Heart left ventricle (tissue), 16 donors: ENCODE data around the gene HSPB9. TPM values are rescaled to one million over a fixed set of nuclear protein-coding genes. Genes with fewer than 3 reads are reported as not detected.

Source experiments
- ATAC-seq, 4 donors: fragments of 200-7000 bp; cut with Tn5 transposase; one replicate each; pipeline ENCODE4 v1.9.1; 2020 to 2022; ENCODE audit warnings: moderate library complexity in 4 of 4, mild to moderate bottlenecking in 3 of 4, moderate number of reproducible peaks in 1 of 4
- DNase-seq, 5 donors: peaks; one replicate each; pipeline ENCODE4 v3.0.0-alpha.2; 2020
- H3K27ac ChIP-seq, 12 donors: fragments of 200-600 bp; sonication (generic) in 4 of 12; one replicate each; pipeline versions ENCODE4 v1.5.0 to v1.8.0; 2016 to 2022; ENCODE audit warnings: mild to moderate bottlenecking in 2 of 12
- H3K27me3 ChIP-seq, 9 donors: fragments of 200-600 bp; sonication (generic) in 2 of 9; one replicate each; pipeline versions ENCODE4 v1.5.1 to v1.8.0; 2016 to 2022; ENCODE audit warnings: mild to moderate bottlenecking in 3 of 9
- H3K36me3 ChIP-seq, 9 donors: fragments of 200-600 bp; sonication (generic) in 2 of 9; one replicate each; pipeline versions ENCODE4 v1.5.0 to v1.8.0; 2018 to 2022; ENCODE audit warnings: mild to moderate bottlenecking in 2 of 9
- H3K4me1 ChIP-seq, 12 donors: fragments of 200-600 bp; sonication (generic) in 4 of 12; one replicate each; pipeline versions ENCODE4 v1.5.0 to v1.8.0; 2016 to 2022; ENCODE audit warnings: mild to moderate bottlenecking in 3 of 12
- H3K4me3 ChIP-seq, 12 donors: fragments of 200-600 bp; sonication (generic) in 4 of 12; one replicate each; pipeline versions ENCODE4 v1.5.0 to v1.8.0; 2017 to 2022; ENCODE audit warnings: mild to moderate bottlenecking in 9 of 12, moderate library complexity in 4 of 12
- H3K9me3 ChIP-seq, 12 donors: fragments of 200-600 bp; sonication (generic) in 4 of 12; one replicate each; pipeline versions ENCODE4 v1.5.0 to v1.8.0; 2016 to 2022; ENCODE audit warnings: mild to moderate bottlenecking in 1 of 12
- CTCF ChIP-seq, 12 donors: fragments of 200-600 bp; sonication (generic) in 4 of 12; IDR thresholded peaks; one replicate each; pipeline versions ENCODE4 v1.5.0 to v1.8.0; 2018 to 2022; ENCODE audit warnings: antibody characterized with exemption in 12 of 12, mild to moderate bottlenecking in 5 of 12
- POLR2A ChIP-seq, 2 donors: fragments of 450-650 bp; IDR thresholded peaks; one replicate each; pipeline ENCODE4 v1.6.1; 2017; ENCODE audit warnings: antibody characterized with exemption in 2 of 2, mild to moderate bottlenecking in 2 of 2, moderate library complexity in 2 of 2
- WGBS, 4 donors: extraction: QIAGEN DNeasy Blood & Tissue Kit in 2 of 4; methylation state at CpG; one replicate each; pipeline versions ENCODE4 v1.1.5 to v1.1.7; 2013 to 2018; 5-methylcytosine and 5-hydroxymethylcytosine counted together
- intact Hi-C, 10 donors: fragments of 100-400 bp; cut with DNase I; formaldehyde crosslinking; loops; one replicate each; pipeline versions ENCODE4 v1.11.1 to v1.14.2; 2022
- polyA plus RNA-seq, 2 donors: library from polyadenylated mRNA; stranded (reverse); fragments of 200-250 nt; gene quantifications; one replicate each; pipeline ENCODE4 v1.2.3, GENCODE V29; 2013
- total RNA-seq, 9 donors: library from RNA; depleted of rRNA in 2 of 9; stranded (reverse); fragments of >200 nt in 2 of 9; fragmentation: NEBNext Ultra II Directional in 3 of 9; extraction: Animal tissue kit (Norgen Biotek cat#: 25700) in 3 of 9; gene quantifications; one replicate each; pipeline versions ENCODE4 v1.1.0 to v1.2.4, GENCODE V29; 2016 to 2023
- donor health status: ischemic (EF 13 %, LVEDD 7.1; RV severe dilation, severe dysfunction).
- donor health status: healthy with polysubstance abuse.
- donor health status: DM: no; HTN: yes; CAD: no.
- donor health status: DM: no; HTN: no; CAD: no.
- donor health status: ischemic (EF 25% LVEDD 6.9; RV normal size, moderate dysfunction).
- donor health status: ischemic (EF 25% LVEDD 5.7; RV mildly dilated, moderate dysfunction).
- donor health status: healthy.
- donor health status: DM: yes; HTN: yes; CAD: no.
- donor health status: ischemic (EF 35%, LVEDD 5.7; RV mildly dilated, moderate dysfunction).
- donor health status: nonischemic (EF 11% LVEDD 7.7; RV severe dilation, severe dysfunction).
- donor health status: DM: yes; HTN: yes; CAD: no.
- donor health status: PGD.
- donor health status: ischemic (EF 29% LVEDD 5.4; RV normal size, mild dysfunction).
- donor health status: nonischemic (EF 23%, LVEDD 6.1; RV moderate dilation, normal function).

The HSPB9 gene
- total and polyA plus RNA-seq, 11 donors: not detected

DNA sequence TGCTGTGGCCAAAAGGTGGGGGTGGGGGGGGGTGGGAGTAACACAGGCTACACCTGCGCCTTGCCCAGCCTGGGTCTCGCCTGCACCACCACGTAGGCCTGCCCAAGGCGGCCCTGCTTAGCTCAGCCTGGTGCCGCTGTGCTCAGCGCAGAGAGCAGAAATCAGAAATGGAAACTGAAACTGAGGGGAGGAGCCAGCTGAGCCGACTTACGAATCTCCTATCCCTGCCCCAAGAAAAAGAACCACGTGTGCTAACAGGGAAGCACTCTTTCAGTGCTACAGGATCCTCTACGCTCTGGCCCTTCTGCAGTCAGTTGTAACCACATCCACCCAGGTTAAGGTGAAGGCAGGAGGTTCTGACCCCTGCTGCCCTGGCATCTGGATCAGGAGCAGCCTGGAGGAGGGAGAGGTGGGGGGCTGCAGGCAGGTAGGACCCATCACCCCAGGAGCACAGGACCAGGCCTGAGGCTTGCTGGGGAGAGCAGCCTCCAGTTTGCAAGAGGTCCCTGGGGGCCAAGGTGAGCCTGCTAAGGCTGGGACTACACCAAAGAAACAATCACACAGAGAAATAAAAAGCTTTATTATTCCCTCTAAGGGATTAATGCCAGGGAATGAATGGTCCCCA is 9.9 kb upstream of the HSPB9 start, which contains the start of gene DHX58:
Gene DHX58 (minus strand): TSS at position 163 of the 625 bp plus-strand sequence. CDS start 822 bp downstream, outside the sequence.
- TF ChIP-seq POLR2A (IDR thresholded peaks at IDR 0.05): peak in 1 of 2 donors; percentile 56
- TF ChIP-seq CTCF (IDR thresholded peaks at IDR 0.05): no peak

GRCh38 chr17:42113293-42114069 is 9.1 kb upstream of the HSPB9 start:
- intact Hi-C loops: loop anchor here in 3 of 10 donors (2.0 to 10.0 kb wide), 3 partner anchors 46 to 89 kb away; no protein-coding TSS in a partner anchor
- no peaks in the 10 kb centered on the region for H3K9me3 ChIP-seq
- peaks cover 0 to 60% (median 22%) of the 10 kb centered on the region in 9 donors for H3K36me3 ChIP-seq
- H3K4me1 ChIP-seq: peaks cover 0 to 33% (median 16%) of the 10 kb centered on the region in 12 donors
- DNase-seq: peak in 1 of 5 donors; percentile 59
- 88 to 94% (median 90%) methylated on average over 25 to 28 of the region's 28 CpGs for WGBS, 4 donors
- H3K4me3 ChIP-seq: peak overlapping the region in 1 of 12 donors; percentile 82
- peak overlapping the region; percentile 66 to 93 (median 90) for H3K27ac ChIP-seq
- H3K27me3 ChIP-seq: no peaks in the 10 kb centered on the region
- no peak for TF ChIP-seq CTCF (IDR thresholded peaks at IDR 0.05)
- no peak for TF ChIP-seq POLR2A (IDR thresholded peaks at IDR 0.05)
- no peak for ATAC-seq

More for the DNA sequence above, 9.9 kb upstream of the HSPB9 start, which contains the start of gene DHX58:
- Histone ChIP-seq H3K9me3 (no peaks in the 10 kb centered on the region), H3K36me3 (peaks cover 0 to 59% (median 21%) of the 10 kb centered on the region in 9 donors), H3K27me3 (no peaks in the 10 kb centered on the region), H3K4me1 (peaks cover 0 to 33% (median 16%) of the 10 kb centered on the region in 12 donors), H3K27ac (peak within 1 kb of the TSS; percentile 66 to 93 (median 90)), H3K4me3 (peak within 1 kb of the TSS; percentile 42 to 82 (median 62))
- DNase-seq (peak; percentile 71 to 82 (median 76)), ATAC-seq (peak; percentile 61 to 90 (median 84))
- 20 to 28% (median 25%) methylated on average over 10 of the region's 10 CpGs for WGBS, 4 donors
- intact Hi-C loops: loop anchor here in 3 of 10 donors (2.0 to 10.0 kb wide), 3 partner anchors 45 to 88 kb away; no protein-coding TSS in a partner anchor

- H3K36me3 ChIP-seq: peaks cover 0 to 61% (median 22%) of the 10 kb centered on the region in 9 donors
- no peaks in the 10 kb centered on the region for H3K27me3 ChIP-seq
- intact Hi-C loops: loop anchor here in 2 of 10 donors (5.0 to 10.0 kb wide), 2 partner anchors 47 to 49 kb away; no protein-coding TSS in a partner anchor
- WGBS, 4 donors: 86 to 93% (median 92%) methylated on average over 9 of the region's 9 CpGs
- H3K4me3 ChIP-seq: no peak overlapping the region
- peaks cover 0 to 33% (median 16%) of the 10 kb centered on the region in 12 donors for H3K4me1 ChIP-seq
- H3K27ac ChIP-seq: no peak overlapping the region
- H3K9me3 ChIP-seq: no peaks in the 10 kb centered on the region
- TF ChIP-seq POLR2A (IDR thresholded peaks at IDR 0.05) (no peak), CTCF (IDR thresholded peaks at IDR 0.05) (no peak)
- ATAC-seq (no peak), DNase-seq (no peak)
Observed at GRCh38 chr17:42114118-42114517, 8.5 kb upstream of the HSPB9 start.
